Renal cortical epithelial cell (primary cell): ENCODE measurements around the gene LAYN. TPM values are rescaled to one million over a fixed set of nuclear protein-coding genes. Genes with fewer than 3 reads are reported as not detected.

Experiments
- DNase-seq: peaks from one replicate; pipeline ENCODE4 v3.0.0-alpha.2; 2011; ENCODE audit warnings: low read depth
- total RNA-seq: library from RNA; depleted of rRNA; stranded (reverse); fragments of >200 nt; gene quantifications from 2 replicates; pipeline ENCODE4 v1.2.3, GENCODE V29; 2014

Gene LAYN
- total RNA-seq, 1 donor from 2014 or later: 10.0 TPM

- no peak for DNase-seq
These were observed 9.4 kb upstream of the LAYN start for GRCh38 chr11:111531136-111531535.

DNA sequence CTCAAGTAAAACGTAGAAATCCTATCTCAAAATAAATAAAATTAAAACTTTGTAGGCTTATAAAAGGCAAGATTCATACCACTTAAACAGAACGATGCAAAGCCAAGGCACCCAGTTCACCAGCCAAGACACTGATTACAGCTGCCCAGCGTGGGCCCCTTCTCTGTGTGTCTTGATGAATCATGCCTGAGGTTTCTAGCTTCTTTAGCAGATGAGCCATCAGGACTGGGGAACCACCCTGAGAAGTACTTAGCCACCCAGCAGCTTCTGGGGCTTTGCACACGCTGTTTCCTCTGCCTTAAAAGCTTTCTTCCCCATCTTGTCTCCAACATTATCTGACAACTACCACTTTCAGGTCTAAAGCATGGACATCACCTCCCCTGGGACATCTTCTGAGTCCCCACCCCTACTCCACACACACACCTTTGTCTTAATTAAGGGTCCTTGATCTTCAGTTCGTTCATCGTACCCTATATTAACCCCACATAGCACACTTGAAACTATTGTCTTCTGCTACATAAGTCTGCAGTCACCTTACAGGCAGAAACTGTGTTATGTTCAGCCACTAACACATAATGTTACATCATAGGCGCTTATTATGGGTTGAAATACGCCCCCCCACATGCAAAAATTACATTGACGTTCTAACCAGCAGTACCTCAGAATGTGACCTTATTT is 8.7 kb upstream of the LAYN start:
- DNase-seq: peak; percentile 88

DNA sequence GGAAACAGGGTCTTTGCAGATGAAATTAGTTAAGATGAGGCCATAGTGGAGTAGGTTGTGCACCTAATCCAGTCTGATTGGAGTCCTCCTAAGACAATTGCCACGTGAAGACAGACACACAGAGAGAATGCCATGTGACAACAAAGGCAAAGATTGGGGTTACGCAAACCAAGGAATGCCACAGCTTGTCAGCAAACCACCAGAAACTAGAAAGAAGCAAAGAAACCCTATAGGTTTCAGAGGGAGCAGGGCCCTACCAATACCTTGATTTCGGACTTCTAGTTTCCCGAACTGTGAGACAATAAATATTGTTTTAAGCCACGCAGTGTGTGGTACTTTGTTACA is 8.2 kb upstream of the LAYN start:
- DNase-seq: no peak

- no peak for DNase-seq
These were observed 5.2 kb upstream of the LAYN start for GRCh38 chr11:111535281-111535680.

GRCh38 chr11:111537336-111537860 is 3.1 kb upstream of the LAYN start:
- DNase-seq: no peak

GRCh38 chr11:111538407-111539114 is 2.0 kb upstream of the LAYN start:
- peak; percentile 71 for DNase-seq

DNA sequence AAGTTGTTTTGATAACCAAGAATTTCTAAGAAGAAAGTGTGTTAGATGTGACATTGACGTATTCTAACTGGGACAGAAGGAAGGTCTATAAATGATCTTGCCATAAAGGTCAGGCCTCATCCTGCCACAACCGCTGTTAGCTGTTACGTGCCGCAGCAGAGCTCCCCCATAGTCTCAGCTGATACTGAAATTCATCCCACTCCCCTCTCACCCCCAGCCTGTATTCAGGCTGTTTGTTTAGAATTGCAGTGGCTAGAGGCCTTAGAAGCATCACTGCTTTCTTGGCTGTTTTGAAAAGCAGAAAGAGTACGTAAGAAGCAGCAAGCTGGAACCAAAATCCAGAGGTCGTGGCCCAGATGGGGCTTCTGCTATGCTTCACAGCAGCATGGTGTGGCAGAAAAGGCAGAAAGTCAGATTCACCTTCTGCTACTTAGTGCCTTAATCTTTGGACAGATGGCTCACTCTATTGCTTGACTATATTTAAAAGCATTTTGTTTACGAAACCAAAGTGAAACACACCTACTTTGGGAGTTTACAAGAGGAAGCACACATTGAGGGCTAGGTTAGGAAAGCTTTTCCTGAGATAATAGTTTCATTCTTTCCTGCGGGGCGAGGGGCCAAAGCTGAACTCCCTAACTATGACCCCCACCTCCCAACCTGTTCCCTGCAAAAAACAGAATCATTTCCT is 950 bp upstream of the LAYN start:
- DNase-seq: no peak

- no peak for DNase-seq
These were observed 375 bp downstream of the LAYN start for GRCh38 chr11:111540937-111541253.

DNA sequence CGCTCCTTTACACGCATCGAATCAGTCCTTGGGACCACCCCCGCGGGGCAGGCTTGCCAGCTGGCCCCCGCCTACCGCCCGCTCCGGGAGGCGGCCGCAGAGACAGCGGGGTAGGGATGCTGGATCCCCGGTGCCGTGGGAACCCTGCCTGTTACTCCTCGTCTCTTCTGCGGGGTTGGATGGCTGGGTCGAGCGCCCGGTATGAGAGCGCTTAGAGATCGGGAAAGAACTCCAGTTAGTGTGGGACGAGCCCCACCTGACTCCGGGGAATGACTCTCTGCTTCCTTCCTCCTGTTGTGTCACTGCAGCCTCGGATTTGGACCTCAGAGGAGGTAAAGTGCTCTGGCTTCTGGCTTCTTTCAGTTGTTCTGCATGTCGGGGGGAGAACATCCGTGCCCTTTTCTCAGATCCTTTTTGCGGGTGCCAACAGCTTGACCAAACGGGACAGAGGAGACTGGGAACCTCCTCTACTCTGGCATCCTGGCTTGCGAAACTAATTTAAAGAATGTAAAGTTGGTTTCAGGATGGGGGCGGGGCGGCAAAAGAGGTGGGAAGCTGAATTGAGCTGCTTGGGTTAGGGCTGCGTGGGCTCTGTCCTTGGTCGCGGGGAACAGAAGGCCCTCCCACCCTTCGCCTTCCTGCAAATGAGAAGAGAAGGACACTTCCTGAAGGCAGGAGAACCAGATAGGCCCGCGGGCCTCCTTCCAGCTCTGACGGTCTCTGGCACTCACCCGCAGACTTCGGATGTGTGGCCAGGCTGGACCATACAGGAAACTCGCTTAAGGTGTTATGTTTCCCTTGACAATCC is 938 bp downstream of the LAYN start:
- no peak for DNase-seq

- no peak for DNase-seq
These were observed 2.2 kb downstream of the LAYN start for GRCh38 chr11:111542606-111543275.

- DNase-seq: no peak
These were observed 8.0 kb downstream of the LAYN start for GRCh38 chr11:111548525-111548924.

DNA sequence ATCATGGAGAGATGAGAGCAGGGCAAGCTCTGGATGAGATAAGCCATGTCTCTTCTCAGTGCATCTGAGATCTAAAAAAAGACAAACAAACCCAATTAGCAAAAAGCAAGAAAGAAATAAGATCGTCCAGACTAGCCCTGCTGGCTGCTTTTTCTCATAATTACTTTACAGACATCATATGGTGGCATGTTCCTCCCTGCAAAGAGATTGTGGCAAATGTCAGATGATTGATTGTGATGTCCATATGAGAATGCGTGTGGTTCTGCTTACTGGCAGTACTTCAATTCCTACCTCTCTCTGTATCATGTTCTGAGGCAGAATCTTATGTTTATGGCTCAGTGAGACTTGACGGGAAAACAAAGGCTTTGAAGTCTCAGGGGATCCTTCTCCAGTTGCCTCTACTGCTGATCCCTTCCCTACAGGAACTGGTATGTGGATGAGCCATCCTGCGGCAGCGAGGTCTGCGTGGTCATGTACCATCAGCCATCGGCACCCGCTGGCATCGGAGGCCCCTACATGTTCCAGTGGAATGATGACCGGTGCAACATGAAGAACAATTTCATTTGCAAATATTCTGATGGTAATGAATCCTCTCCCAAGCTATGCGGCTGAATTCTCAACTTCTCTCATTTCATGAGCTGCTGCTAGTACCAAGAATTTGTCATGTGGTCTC is 8.8 kb downstream of the LAYN start:
- DNase-seq: no peak

- no peak for DNase-seq
These were observed 9.3 kb downstream of the LAYN start for GRCh38 chr11:111549869-111550203.

DNA sequence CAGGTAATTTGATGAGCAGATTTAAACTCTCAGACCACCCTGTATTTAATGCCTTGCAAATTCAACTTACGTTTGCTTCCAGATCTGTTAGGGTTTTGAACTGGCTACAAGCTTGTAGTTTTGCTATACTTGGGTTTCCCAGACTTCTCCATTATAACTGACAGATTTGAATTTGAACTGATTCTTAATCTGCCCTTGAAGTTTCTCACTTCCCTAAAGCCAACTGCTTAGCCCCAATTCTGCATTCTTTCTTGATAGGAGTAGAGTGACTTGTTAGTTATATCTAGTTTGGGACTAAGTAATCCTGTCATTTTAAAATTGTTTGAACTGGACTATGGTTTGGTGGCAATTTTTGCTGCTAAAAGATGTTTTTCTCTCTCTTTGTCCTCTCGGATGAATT is 9.7 kb downstream of the LAYN start:
- no peak for DNase-seq

- peak; percentile 32 for DNase-seq
These were observed 14.0 kb downstream of the LAYN start for GRCh38 chr11:111554532-111554931.

DNA sequence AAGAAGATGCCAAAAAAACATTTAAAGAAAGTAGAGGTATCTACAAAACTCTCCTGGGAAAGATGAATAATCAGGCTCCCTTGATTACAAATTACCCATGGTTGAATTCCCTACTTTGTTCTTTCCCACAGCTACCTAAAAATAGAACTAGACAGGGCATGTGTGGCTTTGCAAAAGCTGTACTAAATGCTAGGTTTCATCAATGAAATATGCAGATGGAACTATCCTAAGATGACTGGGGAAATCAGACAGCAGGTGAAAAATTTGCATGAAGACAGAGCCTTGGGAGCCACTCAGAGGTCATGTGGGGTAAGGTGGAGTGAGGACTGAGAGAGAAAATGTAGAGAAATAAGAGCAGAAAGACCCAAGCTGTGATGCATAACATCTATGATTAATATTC is 14.7 kb downstream of the LAYN start:
- DNase-seq: peak; percentile 70

GRCh38 chr11:111557425-111558111 is 17.0 kb downstream of the LAYN start:
- DNase-seq: peak; percentile 61

DNA sequence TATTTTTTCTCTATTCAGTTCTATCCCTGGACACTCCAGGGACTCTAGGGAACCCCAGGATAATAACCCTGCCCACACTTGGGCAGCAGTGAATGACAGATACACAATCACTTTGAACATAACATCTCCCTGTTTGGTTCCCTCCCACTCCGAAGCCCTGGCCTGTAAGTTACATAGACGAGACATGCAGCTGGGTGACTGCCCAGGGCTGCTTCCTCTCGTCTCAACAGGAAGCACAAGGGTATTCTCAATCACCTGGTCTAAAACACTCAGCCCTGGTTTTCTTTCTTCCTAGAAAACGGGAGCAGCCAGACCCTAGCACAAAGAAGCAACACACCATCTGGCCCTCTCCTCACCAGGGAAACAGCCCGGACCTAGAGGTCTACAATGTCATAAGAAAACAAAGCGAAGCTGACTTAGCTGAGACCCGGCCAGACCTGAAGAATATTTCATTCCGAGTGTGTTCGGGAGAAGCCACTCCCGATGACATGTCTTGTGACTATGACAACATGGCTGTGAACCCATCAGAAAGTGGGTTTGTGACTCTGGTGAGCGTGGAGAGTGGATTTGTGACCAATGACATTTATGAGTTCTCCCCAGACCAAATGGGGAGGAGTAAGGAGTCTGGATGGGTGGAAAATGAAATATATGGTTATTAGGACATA is 19.4 kb downstream of the LAYN start:
- no peak for DNase-seq

DNA sequence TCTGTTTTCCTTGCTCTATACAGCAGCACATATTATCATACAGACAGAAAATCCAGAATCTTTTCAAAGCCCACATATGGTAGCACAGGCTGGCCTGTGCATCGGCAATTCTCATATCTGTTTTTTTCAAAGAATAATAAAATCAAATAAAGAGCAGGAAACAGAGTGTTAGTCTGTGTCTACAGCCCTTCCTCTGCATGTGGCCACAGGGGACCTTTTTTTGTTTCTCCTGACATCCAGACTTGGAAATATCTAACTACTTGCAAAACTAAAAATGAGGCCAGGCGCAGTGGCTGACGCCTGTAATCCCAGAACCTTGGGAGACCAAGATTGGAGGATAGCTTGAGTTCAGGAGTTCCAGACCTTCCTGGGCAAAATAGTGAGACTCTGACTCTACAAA is 20.3 kb downstream of the LAYN start:
- no peak for DNase-seq

- DNase-seq: no peak
These were observed 20.8 kb downstream of the LAYN start for GRCh38 chr11:111561306-111561705.
